Stimulated activated CD4-positive, alpha-beta T cell treated with anti-CD3 and anti-CD28 coated beads, Interleukin-2, amount 100 ng/mL, for 48 hours (primary cell): Measurements from ENCODE around the gene DNPEP.
A peak's percentile ranks its signal among the peaks of the same experiment; 100 is the strongest.
"Not testable (repeated sequence)": the region's sequence is repeated elsewhere in the genome, so short reads cannot be mapped to it uniquely, and the experiment has no call there.

ENCODE experiments used
- DNase-seq, 2 donors: peaks; one replicate each; pipeline ENCODE4 v3.0.0-alpha.2; 2020

DNPEP gene

GRCh38 chr2:219398721-219399363, 11.1 kb upstream of the DNPEP start:
- DNase-seq: no peak

DNA sequence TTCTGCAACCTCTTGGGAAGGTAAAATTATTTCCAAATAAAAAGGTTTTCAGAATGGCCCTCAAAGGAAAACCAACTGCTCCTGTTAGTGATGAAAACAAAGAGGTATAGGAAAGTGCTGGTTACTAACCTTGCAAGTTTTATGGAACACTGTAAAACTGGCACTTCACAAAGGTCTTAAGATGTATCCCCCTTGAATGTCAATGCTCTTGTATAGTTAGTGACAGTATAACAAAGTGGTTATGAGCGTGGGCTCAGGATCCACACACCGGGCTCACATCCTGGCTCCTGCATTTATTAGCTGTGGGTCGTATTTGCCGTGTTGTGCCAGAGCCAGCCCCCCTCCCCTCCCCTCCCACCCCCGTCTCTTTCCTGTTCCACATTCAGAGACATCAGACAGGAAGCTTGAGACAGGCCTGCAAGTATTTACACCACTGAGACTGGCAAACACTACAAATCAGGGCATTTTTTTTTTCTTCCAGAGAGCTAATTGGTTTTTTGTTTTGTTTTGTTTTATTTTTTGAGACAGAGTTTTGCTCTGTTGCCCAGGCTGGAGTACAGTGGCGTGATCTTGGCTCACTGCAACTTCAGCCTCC, 9.2 kb upstream of the DNPEP start:
- DNase-seq: no peak

GRCh38 chr2:219395609-219396008, 7.9 kb upstream of the DNPEP start:
- no peak for DNase-seq

- not testable (repeated sequence) for DNase-seq
Measured at GRCh38 chr2:219395056-219395455, 7.3 kb upstream of the DNPEP start.

GRCh38 chr2:219392754-219393153, 5.0 kb upstream of the DNPEP start:
- DNase-seq: no peak

DNA sequence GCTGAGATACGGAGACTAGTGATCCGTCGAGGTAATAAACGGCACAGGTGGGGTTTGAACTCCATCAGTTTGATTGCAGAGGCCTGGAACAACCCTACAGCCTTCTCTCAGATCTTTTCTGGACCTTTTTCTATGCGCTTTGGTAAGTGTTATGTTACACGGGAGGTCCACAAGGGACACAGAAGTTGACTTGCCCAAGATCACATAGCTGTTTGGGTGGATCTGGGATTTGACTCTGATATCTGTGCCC, 1.1 kb upstream of the DNPEP start:
- no peak for DNase-seq

DNA sequence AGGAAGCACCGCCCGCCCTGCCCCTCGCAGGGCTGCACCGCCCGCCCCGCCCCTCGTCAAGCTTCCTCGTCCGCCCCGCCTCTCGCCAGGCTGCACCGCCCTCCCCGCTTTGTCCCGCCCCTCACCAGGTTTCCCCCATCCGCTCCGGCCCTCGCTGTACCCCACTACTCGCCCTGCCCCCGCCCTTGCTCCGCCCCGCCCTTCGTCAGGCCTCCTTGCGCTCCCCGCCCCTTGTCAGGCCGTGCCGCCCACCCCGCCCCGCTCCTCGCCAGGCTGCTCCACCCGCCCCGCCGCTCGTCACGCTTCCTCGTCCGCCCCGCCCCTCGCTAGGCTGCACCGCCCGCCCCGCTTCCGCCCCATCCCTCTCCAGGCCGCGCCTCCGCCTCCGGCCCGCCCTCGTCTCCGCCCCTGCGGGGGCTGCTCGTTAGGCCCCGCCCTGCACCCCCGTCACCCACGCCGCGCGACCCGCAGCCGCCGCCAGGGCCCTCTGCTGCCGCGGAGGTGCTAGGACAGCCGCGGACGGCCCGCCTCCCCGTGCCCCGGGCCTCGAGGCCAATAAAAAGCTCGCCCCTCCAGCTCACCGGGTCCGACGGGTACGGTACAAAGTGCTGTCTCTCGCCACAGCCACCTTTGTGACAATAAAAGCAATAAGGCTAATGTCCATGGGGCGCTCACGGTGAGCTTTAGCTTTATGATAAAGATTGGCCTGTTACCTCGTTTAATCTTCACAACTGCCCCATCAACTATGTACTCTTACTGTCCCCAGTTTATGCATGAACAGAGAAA, 602 bp upstream of the DNPEP start:
- peak; percentile 98 to 99 for DNase-seq

- DNase-seq: peak in 1 of 2 donors; percentile 5
Measured at GRCh38 chr2:219386532-219387280, 1.0 kb downstream of the DNPEP start.

- no peak for DNase-seq
Measured at GRCh38 chr2:219385958-219386520, 1.7 kb downstream of the DNPEP start.

DNA sequence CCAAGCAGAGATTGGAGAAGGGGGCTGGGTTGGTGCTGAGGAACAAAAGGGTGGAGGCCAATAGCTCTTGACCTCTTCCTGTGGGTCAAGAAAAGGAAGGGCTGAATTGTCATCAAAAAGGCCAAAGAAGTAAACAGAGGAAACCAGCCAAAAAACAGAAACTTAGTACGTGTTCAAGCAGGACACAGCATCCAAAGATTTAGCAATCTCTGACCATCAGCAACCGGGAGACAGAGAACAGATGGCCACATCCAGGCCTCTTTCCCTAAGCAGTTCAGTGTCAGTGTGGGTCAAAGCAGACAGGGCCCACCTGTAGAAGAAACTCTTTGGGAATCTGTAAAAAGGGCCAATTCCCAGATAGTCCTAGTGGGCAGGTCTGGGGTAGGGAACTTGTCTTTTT, 2.9 kb downstream of the DNPEP start:
- DNase-seq: no peak

GRCh38 chr2:219384083-219384713, 3.5 kb downstream of the DNPEP start:
- no peak for DNase-seq

DNA sequence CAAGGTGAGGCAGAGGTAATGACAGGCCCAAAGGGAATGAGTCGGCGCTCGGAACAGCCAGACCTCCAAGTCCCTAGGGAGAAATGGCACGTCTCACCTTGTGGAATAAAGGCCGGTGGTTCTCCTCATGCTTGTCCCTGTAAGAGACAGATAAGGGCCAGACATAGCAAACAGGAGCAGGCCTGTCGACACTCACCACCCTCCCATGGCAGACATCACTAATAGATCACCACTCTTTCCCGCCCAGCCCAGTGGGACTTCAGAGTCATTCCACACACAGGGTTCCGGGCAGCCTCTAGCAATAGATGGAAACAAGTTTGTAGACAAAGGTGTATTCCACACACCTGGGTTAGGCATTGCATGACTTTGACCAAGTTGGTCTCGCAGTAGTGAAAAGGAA, 6.3 kb downstream of the DNPEP start:
- no peak for DNase-seq

GRCh38 chr2:219380926-219381325, 6.8 kb downstream of the DNPEP start:
- DNase-seq: no peak

DNA sequence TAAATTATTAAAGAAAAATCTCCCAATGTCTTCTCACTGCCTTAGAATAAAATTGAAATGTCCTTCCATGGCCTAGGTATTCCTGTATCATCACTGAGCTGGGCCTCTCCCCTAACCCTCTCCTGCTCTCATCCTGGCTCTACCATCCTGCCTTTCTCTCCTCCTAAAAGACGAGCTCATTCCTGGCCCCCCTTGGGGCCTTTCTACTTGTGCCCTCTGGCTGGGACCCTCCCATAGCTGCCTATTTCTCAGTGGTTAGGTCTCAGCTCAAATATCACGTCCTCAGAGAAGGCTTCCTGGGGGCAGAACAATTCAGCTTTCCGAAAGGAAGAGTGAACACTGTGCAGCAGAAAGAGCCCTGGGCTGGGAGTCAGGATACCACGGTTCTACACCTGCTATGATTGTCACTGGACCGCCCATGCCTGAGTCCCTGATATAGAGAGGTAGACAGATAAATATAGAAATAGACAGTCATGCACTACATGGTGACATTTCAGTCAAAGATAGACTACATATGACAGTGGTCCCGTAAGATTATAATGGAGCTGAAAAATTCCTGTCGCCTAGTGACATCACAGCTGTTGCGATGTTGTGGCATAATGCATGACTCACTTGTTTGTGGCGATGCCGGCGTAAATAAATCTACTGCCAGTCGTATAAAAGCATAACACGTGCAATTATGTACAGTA, 9.4 kb downstream of the DNPEP start:
- DNase-seq: no peak

DNA sequence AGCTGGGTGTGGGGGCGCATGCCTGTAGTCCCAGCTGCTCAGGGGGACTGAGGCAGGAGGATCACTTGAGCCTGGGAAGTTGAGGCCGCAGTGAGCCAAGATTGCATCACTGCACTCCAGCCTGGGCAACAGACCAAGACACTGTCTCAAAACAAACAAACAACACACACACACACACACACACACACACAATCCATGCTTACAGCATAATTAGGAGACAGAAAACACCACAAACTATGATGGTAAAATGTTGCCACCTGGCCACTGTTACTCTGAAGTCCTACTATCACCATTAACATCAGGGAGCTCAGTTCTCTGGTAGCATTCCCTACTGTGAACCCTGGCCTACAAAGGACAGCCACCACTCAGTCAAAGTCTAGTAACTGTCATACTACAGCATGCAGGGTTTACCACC, 18.3 kb downstream of the DNPEP start:
- no peak for DNase-seq

DNA sequence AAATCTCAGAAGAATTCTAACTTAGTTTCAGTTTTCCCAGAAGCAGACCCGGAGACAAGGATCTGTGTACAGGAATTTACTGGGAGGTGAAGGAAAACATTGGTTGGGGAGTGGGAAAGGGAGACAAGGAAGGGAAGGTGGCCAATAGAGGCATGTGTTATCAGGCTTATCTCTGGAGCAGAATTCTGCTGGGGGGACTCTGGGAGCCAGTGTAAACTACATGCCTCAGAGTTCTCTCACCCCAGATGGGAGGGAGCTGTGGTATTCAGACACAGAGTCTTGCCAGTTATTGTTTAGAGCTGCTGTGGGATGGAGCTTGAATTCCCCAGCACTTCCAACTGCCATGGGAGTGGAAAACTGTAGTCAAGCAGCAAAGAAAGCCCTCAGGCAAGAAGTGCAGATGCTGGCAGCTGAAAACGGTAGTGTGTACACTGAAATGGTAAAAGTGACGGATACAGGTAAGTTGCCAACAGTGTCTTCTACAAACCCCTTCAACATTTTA, 19.0 kb downstream of the DNPEP start:
- no peak for DNase-seq

- no peak for DNase-seq
Measured at GRCh38 chr2:219362524-219363164, 25.1 kb downstream of the DNPEP start.

GRCh38 chr2:219362072-219362471, 25.6 kb downstream of the DNPEP start:
- DNase-seq: no peak

DNA sequence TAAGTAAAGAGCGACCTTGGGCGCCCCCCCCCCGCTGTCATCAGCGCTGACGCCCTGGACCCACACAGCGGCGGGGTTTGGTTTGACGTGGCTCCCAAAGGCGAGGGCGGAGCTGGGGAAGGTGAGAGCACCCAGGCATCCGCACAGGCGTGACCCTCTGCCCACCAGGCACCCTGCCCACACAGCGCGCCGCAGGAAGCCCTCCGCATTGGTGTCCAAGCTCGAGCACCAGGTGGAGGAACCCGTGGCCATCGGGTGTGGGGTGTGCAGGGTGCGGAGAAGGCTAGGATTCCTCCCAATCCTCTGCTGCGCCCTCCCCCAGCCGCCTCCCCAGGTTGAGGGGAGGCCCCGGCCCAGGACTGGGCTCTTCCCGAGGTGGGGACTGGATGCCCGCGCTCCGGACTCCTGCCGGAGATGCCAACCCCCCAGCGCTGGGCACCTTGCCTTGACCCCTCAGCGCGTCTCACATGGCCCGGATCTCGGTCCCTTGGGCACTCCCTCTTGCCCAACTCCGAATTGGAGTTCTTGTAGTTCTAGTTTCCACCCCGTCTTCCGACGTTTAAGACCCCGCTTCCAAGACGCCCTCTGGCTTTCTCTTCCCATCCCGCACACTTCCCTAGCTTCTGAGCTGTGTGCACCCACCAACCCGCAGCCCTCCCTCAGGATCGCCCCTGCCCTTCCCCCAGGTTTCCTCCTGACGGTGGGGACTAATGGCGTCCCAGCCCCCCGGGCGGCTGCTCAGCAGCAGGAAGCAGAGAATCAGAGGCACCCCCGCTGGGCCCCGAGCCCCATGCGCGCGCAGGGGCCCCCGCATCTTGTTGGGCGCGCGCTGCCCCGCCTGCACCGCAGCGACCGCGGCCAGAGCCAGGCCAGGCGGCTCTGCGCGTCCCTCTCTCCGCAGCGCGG, 29.3 kb downstream of the DNPEP start:
- peak in 1 of 2 donors; percentile 7 for DNase-seq

DNA sequence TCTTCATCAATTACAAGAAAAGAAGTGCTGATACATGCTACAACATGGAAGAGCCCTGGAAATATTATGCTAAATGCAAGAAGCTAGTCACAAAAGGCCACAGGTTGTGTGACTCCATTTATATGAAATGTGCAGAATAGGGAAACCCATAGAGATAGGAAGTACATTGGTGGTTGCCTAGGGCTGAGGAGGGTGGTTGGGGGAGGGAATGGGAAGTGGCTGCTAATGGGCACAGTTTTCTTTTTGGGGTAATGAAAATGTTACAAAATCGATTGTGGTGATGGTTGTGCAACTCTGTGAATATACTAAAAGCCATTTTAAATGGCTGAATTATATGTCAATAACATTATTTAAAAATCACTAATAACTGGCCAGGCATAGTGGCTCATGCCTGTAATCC, 30.9 kb downstream of the DNPEP start:
- no peak for DNase-seq
